HFF-Myc (cell line): ENCODE results near the gene GABRB3.

Source experiments
- DNase-seq: peaks from one replicate; pipeline ENCODE4 v3.0.0-alpha.2; 2011; ENCODE audit warnings: low read depth; ENCODE audit errors: extremely low read depth
- H3K4me3 ChIP-seq: replicated peaks from 2 replicates; pipeline ENCODE4 v1.5.1; 2011; ENCODE audit warnings: low read depth, mild to moderate bottlenecking, control low read depth, low read length
- CTCF ChIP-seq: IDR thresholded peaks from 2 replicates; pipeline ENCODE4 v1.5.1; 2012; ENCODE audit warnings: mild to moderate bottlenecking, low read depth, low read length, control low read depth; ENCODE audit errors: missing control alignments

GABRB3 gene

GRCh38 chr15:26766262-26766661 is 6.6 kb downstream of the GABRB3 start:
- no peak for TF ChIP-seq CTCF
- no peak for DNase-seq
- H3K4me3 ChIP-seq = no peak overlapping the region

GRCh38 chr15:26759986-26760385 is 12.9 kb downstream of the GABRB3 start:
- no peak for DNase-seq
- no peak for TF ChIP-seq CTCF
- no peak overlapping the region for H3K4me3 ChIP-seq

GRCh38 chr15:26758079-26758478 is 14.8 kb downstream of the GABRB3 start:
- no peak for DNase-seq
- no peak for TF ChIP-seq CTCF
- no peak overlapping the region for H3K4me3 ChIP-seq

- TF ChIP-seq CTCF = no peak
- no peak overlapping the region for H3K4me3 ChIP-seq
- DNase-seq = no peak
Measured at GRCh38 chr15:26757141-26757540, 15.7 kb downstream of the GABRB3 start.

- DNase-seq = no peak
- no peak overlapping the region for H3K4me3 ChIP-seq
- no peak for TF ChIP-seq CTCF
Measured at GRCh38 chr15:26744894-26745293, 28.0 kb downstream of the GABRB3 start.

- no peak for TF ChIP-seq CTCF
- DNase-seq = no peak
- H3K4me3 ChIP-seq = no peak overlapping the region
Measured at GRCh38 chr15:26739791-26740190, 33.1 kb downstream of the GABRB3 start.

GRCh38 chr15:26738996-26739395 is 33.9 kb downstream of the GABRB3 start:
- no peak overlapping the region for H3K4me3 ChIP-seq
- TF ChIP-seq CTCF = no peak
- DNase-seq = no peak
